GM12874 (cell line): Measurements from ENCODE around the gene KIAA1217.

ENCODE experiments used
- CTCF ChIP-seq: IDR thresholded peaks from 2 replicates; pipeline ENCODE4 v1.5.1; 2011; ENCODE audit warnings: low read depth, mild to moderate bottlenecking, control low read depth, low read length, moderate library complexity; ENCODE audit not compliant: insufficient read depth

Gene KIAA1217

DNA sequence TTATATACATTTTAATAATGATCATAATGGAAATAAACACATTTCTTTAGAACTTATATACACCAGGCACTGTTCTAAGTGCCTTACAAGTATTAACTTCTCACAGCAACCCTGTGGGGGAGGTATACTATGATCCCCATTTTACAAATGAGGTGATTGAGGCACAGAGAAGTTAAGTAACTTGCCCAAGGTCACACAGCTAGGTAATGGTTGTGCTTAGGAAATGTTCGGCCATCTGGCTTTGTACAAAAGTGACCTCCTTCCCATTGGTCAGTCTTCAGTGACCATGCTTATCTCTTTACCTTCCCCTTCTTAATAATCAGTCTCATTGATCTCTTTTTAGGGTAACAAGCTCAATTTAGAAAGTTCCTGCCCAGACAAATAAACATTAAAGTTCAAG is 158.8 kb downstream of the KIAA1217 start:
- TF ChIP-seq CTCF, result no peak

DNA sequence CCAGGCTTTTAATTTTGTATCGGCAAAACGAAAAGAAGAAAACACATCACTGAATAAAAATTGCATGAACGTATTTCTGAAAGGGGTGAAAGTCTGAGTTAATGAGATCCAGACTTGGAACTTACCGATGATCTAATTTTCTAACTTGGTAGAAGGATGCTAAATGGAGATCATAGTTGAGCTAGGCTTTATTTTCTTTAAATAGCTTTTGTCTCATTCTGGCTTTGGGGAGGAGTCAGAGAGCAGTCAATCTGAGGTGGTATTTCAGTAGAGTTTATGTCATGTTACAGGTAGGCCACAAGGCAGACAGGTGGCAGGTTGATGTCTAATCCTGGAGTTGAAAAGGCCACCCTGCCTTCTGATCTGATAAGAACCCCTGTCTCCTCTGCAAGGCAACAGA is 161.9 kb downstream of the KIAA1217 start:
- TF ChIP-seq CTCF, result no peak

- TF ChIP-seq CTCF, result no peak
Observed at GRCh38 chr10:24371396-24371795, 162.5 kb downstream of the KIAA1217 start.

DNA sequence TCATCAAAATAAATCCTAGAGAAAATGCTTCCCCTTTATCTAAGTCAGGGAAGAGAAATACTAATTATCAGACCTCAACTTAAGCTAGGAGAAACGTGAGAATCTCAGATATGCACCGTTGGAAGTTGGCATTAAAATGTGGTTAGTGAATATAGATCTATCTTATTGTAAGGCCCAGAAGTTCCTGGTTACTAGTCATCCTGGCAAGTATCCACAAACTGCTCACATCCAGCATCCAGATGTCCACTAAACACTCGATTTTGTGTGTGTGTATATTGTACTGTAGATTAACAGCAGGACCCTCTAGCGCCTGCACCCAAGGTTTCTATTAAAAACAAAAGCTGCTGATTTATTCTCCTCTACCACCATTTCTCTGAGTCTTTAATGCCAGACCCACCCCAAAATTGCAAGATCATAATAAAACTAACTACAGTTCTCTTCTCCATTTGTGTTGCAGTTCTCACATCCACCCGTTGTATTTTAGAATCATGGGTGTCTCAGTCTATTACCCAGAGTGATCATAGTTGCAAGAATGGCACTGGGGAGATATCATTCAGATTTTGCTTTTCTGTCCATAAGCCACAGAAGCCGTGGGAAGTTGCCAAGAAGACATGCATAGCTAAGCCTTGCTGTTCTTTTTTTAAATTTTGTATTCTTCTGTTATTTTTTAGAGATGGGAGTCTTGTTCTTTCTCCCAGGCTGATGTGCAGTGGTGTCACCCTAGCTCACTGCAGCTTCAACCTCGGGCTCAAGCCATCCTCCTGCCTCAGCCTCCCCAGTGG is 165.4 kb downstream of the KIAA1217 start:
- TF ChIP-seq CTCF, result no peak

DNA sequence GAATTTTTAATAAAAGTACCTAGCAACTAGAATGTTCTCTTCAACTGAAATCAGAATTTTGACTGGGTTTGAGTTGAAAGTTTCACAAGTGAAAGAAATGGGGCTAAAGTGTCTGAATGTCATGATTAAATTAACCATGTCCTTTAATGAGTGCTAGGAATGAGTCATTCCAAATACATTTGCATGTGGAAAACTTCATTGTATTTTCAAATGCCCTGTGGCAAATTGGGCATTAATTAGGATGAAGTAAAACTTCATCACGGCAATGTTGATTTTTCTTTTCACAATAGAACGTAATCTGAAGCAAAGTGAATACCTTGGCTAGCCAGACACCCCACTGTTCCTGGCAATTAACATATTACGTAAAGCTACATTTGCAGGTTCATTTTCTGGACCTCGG is 166.6 kb downstream of the KIAA1217 start:
- no peak for TF ChIP-seq CTCF

DNA sequence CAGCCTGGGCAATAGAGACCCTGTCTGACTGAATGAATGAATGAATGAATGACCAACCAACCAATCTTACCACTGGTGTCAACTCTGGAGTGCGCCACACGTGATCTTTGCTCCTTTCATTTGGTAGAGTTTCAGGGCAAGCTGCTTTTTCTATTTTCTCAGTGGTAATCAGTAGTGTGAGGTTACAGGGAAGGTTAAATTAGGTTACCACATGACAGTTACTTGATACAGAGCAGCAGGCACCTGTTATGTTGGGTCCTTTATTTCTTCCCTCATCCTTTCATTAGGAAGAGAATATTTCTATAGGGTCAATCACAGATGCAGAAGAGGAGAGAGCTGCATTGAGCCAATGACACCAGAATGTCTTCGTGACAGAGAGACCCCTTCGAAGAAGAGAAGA is 167.8 kb downstream of the KIAA1217 start:
- no peak for TF ChIP-seq CTCF

DNA sequence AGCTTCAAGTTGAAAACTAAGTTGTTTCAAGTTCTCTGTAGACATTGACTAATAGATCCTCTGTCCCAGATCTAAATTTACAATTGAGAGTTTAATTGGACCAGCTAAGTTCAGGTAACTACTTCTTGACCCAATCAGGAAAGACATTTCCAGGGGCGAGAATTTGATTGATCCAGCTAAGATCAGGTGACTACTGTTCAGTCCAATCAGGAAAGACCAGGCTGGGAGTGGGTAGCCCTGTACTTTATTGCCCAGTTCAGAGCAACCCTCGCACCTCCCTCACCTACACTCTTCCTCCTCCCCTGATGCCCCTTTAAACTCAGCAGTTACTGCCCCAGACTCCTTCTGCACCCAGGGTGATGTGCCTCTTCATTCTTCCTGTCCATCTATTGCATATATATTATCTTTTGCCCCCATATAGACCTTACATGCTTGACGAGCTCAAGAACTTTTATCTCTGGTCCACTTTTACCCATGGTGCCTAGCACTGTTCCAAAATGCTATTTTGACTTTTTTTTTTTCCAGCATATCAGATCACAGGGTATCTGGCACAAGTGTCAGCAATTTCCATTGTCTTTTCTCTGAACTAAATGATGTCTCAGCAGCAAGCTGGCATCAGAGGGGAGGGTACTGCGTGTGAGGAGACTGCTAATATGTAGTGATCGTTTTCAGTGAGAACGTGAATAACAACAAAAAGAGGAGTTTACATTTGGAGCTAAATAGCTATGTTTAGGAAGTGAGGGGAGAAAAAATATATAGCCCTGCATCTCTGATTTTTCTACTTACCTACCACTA is 169.4 kb downstream of the KIAA1217 start:
- no peak for TF ChIP-seq CTCF
